Cardiac fibroblast (primary cell): ENCODE measurements around the gene GP5.

ENCODE experiments used
- DNase-seq, 2 donors: peaks; one replicate each; pipeline versions ENCODE4 v3.0.0 to v3.0.0-alpha.2; 2010; ENCODE audit warnings: low read depth in 2 of 2
- H3K4me3 ChIP-seq, 2 donors: replicated peaks in 1 of 2; 1 replicate in 1 of 2; 2 replicates in 1 of 2; pipeline ENCODE4 v1.5.1; 2011; ENCODE audit warnings: low read depth in 2 of 2, low read length in 2 of 2, mild to moderate bottlenecking in 2 of 2, moderate library complexity in 1 of 2
- TF ChIP-seq, protein P1 (sequence below): IDR thresholded peaks from one replicate; pipeline ENCODE4 v1.5.1; 2011; ENCODE audit warnings: low read depth, mild to moderate bottlenecking, low read length, inconsistent platforms

Gene GP5, protein sequence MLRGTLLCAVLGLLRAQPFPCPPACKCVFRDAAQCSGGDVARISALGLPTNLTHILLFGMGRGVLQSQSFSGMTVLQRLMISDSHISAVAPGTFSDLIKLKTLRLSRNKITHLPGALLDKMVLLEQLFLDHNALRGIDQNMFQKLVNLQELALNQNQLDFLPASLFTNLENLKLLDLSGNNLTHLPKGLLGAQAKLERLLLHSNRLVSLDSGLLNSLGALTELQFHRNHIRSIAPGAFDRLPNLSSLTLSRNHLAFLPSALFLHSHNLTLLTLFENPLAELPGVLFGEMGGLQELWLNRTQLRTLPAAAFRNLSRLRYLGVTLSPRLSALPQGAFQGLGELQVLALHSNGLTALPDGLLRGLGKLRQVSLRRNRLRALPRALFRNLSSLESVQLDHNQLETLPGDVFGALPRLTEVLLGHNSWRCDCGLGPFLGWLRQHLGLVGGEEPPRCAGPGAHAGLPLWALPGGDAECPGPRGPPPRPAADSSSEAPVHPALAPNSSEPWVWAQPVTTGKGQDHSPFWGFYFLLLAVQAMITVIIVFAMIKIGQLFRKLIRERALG

DNA sequence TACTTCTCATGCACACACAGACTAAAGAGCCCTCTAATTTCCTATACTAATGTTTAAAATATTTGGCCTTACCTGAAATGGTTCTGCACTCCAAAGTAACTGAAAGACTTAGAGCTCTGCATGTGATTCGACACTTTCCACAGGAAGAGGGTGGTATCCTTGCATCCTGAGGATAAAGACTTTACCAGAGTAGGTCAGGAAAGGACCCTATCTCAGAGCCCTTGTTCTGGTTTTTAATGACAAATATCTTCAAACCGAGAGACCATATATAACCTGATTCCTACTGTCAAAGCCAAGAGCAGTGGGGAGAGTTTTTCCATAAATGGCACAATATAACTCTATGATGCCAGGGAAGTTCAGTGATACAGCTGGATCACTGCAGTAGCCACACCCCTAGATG, at the start of gene GP5:
GP5 (minus strand) TSS at position 101 of the 400 bp plus-strand sequence. CDS start 984 bp downstream, outside the sequence.
- no peak for DNase-seq
- TF ChIP-seq, protein P1, sequence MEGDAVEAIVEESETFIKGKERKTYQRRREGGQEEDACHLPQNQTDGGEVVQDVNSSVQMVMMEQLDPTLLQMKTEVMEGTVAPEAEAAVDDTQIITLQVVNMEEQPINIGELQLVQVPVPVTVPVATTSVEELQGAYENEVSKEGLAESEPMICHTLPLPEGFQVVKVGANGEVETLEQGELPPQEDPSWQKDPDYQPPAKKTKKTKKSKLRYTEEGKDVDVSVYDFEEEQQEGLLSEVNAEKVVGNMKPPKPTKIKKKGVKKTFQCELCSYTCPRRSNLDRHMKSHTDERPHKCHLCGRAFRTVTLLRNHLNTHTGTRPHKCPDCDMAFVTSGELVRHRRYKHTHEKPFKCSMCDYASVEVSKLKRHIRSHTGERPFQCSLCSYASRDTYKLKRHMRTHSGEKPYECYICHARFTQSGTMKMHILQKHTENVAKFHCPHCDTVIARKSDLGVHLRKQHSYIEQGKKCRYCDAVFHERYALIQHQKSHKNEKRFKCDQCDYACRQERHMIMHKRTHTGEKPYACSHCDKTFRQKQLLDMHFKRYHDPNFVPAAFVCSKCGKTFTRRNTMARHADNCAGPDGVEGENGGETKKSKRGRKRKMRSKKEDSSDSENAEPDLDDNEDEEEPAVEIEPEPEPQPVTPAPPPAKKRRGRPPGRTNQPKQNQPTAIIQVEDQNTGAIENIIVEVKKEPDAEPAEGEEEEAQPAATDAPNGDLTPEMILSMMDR, result no peak
- peak within 1 kb of the TSS; percentile 3 to 21 for H3K4me3 ChIP-seq

DNA sequence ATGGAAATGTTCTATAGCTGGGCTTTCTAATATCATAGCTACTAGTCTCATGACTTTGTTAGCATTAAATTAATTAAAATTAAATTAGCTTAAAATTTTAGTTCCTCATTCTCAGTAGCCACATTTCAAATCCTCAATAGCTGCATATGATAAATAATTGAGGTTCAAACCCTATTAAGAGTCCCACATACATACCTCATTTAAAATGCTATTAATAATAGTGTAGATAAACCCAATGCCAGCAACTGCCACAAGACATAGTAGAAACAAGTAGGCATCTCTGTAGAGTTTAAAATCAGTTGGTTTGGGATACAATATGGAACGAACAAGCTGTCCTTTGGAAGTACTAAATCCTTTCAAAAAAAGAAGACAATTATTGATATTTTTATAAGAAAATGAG, 48.6 kb upstream of the GP5 start:
- no peak for DNase-seq
- TF ChIP-seq, protein P1, result no peak
- no peak overlapping the region for H3K4me3 ChIP-seq

DNA sequence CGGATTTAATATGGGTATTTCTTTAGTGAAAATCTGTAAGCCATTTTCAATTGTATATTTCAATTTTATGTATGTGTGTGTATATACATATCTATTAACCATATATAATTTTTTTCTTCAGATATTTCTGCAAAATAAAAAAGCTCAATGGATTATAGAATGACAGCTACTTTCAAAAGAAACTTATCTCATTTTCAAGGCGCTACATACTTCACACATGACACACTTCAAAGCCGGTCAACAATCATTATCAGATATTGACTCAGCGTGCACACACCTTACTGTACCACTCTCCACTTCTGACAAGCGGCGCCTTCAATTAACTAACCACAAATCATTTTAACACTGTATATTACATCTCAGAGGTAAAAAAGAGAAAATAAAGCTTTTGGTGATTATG, 48.1 kb upstream of the GP5 start:
- no peak for DNase-seq
- TF ChIP-seq, protein P1, result no peak
- no peak overlapping the region for H3K4me3 ChIP-seq

DNA sequence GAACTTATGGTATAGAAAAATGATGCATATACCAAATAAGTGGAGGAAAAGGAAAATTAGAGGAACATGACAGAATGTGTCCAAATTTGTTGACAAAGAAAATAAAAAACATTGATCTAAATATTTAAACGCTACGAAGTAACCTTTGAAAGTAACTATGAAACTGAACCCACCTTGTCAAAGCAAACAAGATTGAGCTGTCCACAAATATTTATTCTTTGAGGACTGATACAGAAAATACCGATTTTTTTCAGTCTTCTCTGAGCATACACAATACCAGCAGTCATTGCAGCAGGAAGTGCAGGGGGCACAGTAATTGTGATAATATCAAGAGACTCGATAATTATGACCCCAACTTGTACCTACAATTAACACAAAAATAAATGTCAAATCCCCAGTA, 47.7 kb upstream of the GP5 start:
- no peak for DNase-seq
- no peak overlapping the region for H3K4me3 ChIP-seq
- TF ChIP-seq, protein P1, result no peak

DNA sequence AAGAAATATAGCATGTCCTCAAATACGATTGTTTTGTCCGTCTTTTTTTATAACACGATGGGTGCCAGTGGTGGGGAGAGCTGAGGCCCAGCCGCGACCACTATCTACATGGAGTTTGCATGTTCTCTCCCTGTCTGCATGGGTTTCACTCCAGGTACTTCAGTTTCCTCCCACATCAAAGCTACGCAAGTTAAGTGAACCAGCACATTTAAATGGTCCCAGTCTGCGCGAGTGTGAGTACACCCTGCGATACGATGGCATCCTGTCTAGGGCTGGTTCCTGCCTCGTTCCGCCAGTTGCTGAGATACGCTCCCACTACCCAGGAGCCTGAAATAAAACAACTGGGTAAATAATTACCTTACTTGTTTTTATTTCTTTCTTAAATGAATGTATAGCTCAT, 47.1 kb upstream of the GP5 start:
- TF ChIP-seq, protein P1, result no peak
- no peak for DNase-seq
- no peak overlapping the region for H3K4me3 ChIP-seq

DNA sequence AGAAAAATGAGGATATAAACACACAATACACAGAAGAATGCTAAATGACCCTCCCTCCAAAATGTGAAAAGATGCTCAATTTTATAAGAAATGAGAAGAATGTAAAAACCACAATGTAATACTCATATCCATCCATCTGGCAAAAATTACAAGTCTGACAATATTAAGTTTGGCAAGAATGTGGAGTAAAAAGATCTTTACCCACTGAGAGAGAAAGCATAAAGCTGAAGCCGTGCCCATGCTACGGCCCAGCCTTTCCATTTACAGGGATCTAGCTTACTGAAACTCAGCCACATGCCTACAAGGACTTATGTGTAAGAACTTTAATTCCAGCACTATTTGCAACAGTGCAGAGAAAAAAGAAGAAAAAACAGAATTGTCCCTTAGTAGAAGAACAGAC, 44.8 kb upstream of the GP5 start:
- DNase-seq, result no peak
- TF ChIP-seq, protein P1, result no peak
- no peak overlapping the region for H3K4me3 ChIP-seq
